T-helper 17 cell (primary cell): Measurements from ENCODE around the gene FOXD3. TPM values are rescaled to one million over a fixed set of nuclear protein-coding genes. Genes with fewer than 3 reads are reported as not detected.

ENCODE experiments used
- ATAC-seq: fragments of 150-1000 bp; cut with Tn5 transposase; 2 replicates; pipeline ENCODE4 v1.10.0; 2021; ENCODE audit warnings: mild to moderate bottlenecking, moderate library complexity
- DNase-seq, 3 donors: peaks; one replicate each; pipeline versions ENCODE4 v3.0.0 to v3.0.0-alpha.2; 2020 to 2021
- H3K9me3 ChIP-seq: one replicate; pipeline ENCODE4 v1.7.0; 2013; ENCODE audit warnings: low read length, mild to moderate bottlenecking; ENCODE audit not compliant: control insufficient read depth, poor library complexity, severe bottlenecking
- H3K27ac Mint-ChIP-seq: one replicate; pipeline ENCODE4 v1.8.0; 2022; ENCODE audit warnings: mild to moderate bottlenecking, moderate library complexity, mixed read lengths
- H3K27me3 Mint-ChIP-seq: one replicate; pipeline ENCODE4 v1.8.0; 2022; ENCODE audit warnings: mixed read lengths
- H3K36me3 Mint-ChIP-seq: one replicate; pipeline ENCODE4 v1.8.0; 2022; ENCODE audit warnings: low read depth, mixed read lengths
- H3K4me1 Mint-ChIP-seq: one replicate; pipeline ENCODE4 v1.8.0; 2022; ENCODE audit warnings: mild to moderate bottlenecking, mixed read lengths
- H3K4me3 Mint-ChIP-seq: one replicate; pipeline ENCODE4 v1.8.0; 2022; ENCODE audit warnings: mild to moderate bottlenecking, moderate library complexity, mixed read lengths
- total RNA-seq, 4 donors: library from RNA in 2 of 4; stranded (reverse) in 2 of 4; gene quantifications; one replicate each; pipeline ENCODE4 v1.2.3 and lab custom pipeline; 2022 to 2026

The FOXD3 gene
- total RNA-seq, 2 donors from 2014 or later: not detected

- peaks cover 12% of the 10 kb centered on the region for H3K4me1 Mint-ChIP-seq
- H3K4me3 Mint-ChIP-seq: peak overlapping the region; percentile 60
- peaks cover 11% of the 10 kb centered on the region for H3K9me3 ChIP-seq
- peaks cover 55% of the 10 kb centered on the region for H3K27me3 Mint-ChIP-seq
- peak overlapping the region; percentile 51 for H3K27ac Mint-ChIP-seq
- DNase-seq (no peak), ATAC-seq (no peak)
- peaks cover 8% of the 10 kb centered on the region for H3K36me3 Mint-ChIP-seq
These were observed 2.4 kb downstream of the FOXD3 start for GRCh38 chr1:63324779-63325119.

- ATAC-seq: no peak
- Mint-ChIP-seq H3K4me1 (peaks cover 12% of the 10 kb centered on the region), H3K4me3 (no peak overlapping the region), H3K27ac (peak overlapping the region; percentile 88), H3K36me3 (peaks cover 8% of the 10 kb centered on the region), H3K27me3 (peaks cover 51% of the 10 kb centered on the region)
- DNase-seq: no peak
- peaks cover 11% of the 10 kb centered on the region for H3K9me3 ChIP-seq
These were observed 3.1 kb downstream of the FOXD3 start for GRCh38 chr1:63325279-63325985.

- H3K36me3 Mint-ChIP-seq: peaks cover 8% of the 10 kb centered on the region
- peaks cover 12% of the 10 kb centered on the region for H3K4me1 Mint-ChIP-seq
- H3K9me3 ChIP-seq: peaks cover 11% of the 10 kb centered on the region
- DNase-seq (no peak), ATAC-seq (no peak)
- peaks cover 55% of the 10 kb centered on the region for H3K27me3 Mint-ChIP-seq
- H3K4me3 Mint-ChIP-seq: peak overlapping the region; percentile 3
- peak overlapping the region; percentile 88 for H3K27ac Mint-ChIP-seq
These were observed 3.7 kb downstream of the FOXD3 start for GRCh38 chr1:63326106-63326472.

- H3K9me3 ChIP-seq: peaks cover 11% of the 10 kb centered on the region
- no peak for DNase-seq
- Mint-ChIP-seq H3K27ac (peak overlapping the region; percentile 88), H3K27me3 (peaks cover 52% of the 10 kb centered on the region), H3K36me3 (peaks cover 8% of the 10 kb centered on the region), H3K4me3 (peak overlapping the region; percentile 3), H3K4me1 (peaks cover 11% of the 10 kb centered on the region)
- ATAC-seq: no peak
These were observed 4.4 kb downstream of the FOXD3 start for GRCh38 chr1:63326473-63327380.

GRCh38 chr1:63327417-63328054 lies 5.2 kb downstream of the FOXD3 start:
- H3K9me3 ChIP-seq: peaks cover 11% of the 10 kb centered on the region
- Mint-ChIP-seq H3K27ac (peak overlapping the region; percentile 88), H3K27me3 (peaks cover 55% of the 10 kb centered on the region), H3K36me3 (peaks cover 8% of the 10 kb centered on the region), H3K4me3 (no peak overlapping the region), H3K4me1 (peaks cover 8% of the 10 kb centered on the region)
- ATAC-seq (peak; percentile 32), DNase-seq (peak in 1 of 3 donors; percentile 17)

- Mint-ChIP-seq H3K4me1 (peaks cover 8% of the 10 kb centered on the region), H3K27me3 (peaks cover 58% of the 10 kb centered on the region), H3K4me3 (no peak overlapping the region), H3K36me3 (peaks cover 8% of the 10 kb centered on the region), H3K27ac (peak overlapping the region; percentile 88)
- peaks cover 11% of the 10 kb centered on the region for H3K9me3 ChIP-seq
- DNase-seq: no peak
- ATAC-seq: no peak
These were observed 5.8 kb downstream of the FOXD3 start for GRCh38 chr1:63328122-63328521.

- Mint-ChIP-seq H3K4me1 (peaks cover 8% of the 10 kb centered on the region), H3K27ac (no peak overlapping the region), H3K4me3 (peak overlapping the region; percentile 78), H3K27me3 (peaks cover 65% of the 10 kb centered on the region), H3K36me3 (peaks cover 8% of the 10 kb centered on the region)
- no peak for ATAC-seq
- DNase-seq: no peak
- peaks cover 11% of the 10 kb centered on the region for H3K9me3 ChIP-seq
These were observed 6.4 kb downstream of the FOXD3 start for GRCh38 chr1:63328781-63329180.

GRCh38 chr1:63329621-63330330 lies 7.4 kb downstream of the FOXD3 start:
- H3K4me3 Mint-ChIP-seq: peak overlapping the region; percentile 78

GRCh38 chr1:63330331-63330916 lies 8.1 kb downstream of the FOXD3 start:
- Mint-ChIP-seq H3K27me3 (peaks cover 81% of the 10 kb centered on the region), H3K4me1 (peaks cover 8% of the 10 kb centered on the region), H3K27ac (peak overlapping the region; percentile 49), H3K4me3 (peak overlapping the region; percentile 50), H3K36me3 (peaks cover 10% of the 10 kb centered on the region)
- peaks cover 11% of the 10 kb centered on the region for H3K9me3 ChIP-seq
- DNase-seq (no peak), ATAC-seq (no peak)

More at GRCh38 chr1:63329621-63330330, 7.4 kb downstream of the FOXD3 start:
- Mint-ChIP-seq H3K4me1 (peaks cover 8% of the 10 kb centered on the region), H3K27ac (peak overlapping the region; percentile 49), H3K27me3 (peaks cover 75% of the 10 kb centered on the region), H3K36me3 (peaks cover 10% of the 10 kb centered on the region)
- DNase-seq (no peak), ATAC-seq (peak; percentile 12)
- peaks cover 11% of the 10 kb centered on the region for H3K9me3 ChIP-seq

- DNase-seq: no peak
- ATAC-seq: no peak
- no peak overlapping the region for H3K4me3 Mint-ChIP-seq
- no peaks in the 10 kb centered on the region for H3K9me3 ChIP-seq
- H3K4me1 Mint-ChIP-seq: no peaks in the 10 kb centered on the region
- peaks cover 40% of the 10 kb centered on the region for H3K27me3 Mint-ChIP-seq
- peaks cover 4% of the 10 kb centered on the region for H3K36me3 Mint-ChIP-seq
- no peak overlapping the region for H3K27ac Mint-ChIP-seq
These were observed 20.0 kb downstream of the FOXD3 start for GRCh38 chr1:63342402-63342801.

GRCh38 chr1:63343922-63344321 lies 21.6 kb downstream of the FOXD3 start:
- no peak for ATAC-seq
- no peaks in the 10 kb centered on the region for H3K4me1 Mint-ChIP-seq
- no peak overlapping the region for H3K27ac Mint-ChIP-seq
- peaks cover 44% of the 10 kb centered on the region for H3K27me3 Mint-ChIP-seq
- no peak overlapping the region for H3K4me3 Mint-ChIP-seq
- H3K36me3 Mint-ChIP-seq: peaks cover 4% of the 10 kb centered on the region
- H3K9me3 ChIP-seq: no peaks in the 10 kb centered on the region
- no peak for DNase-seq

- DNase-seq: no peak
- H3K36me3 Mint-ChIP-seq: peaks cover 4% of the 10 kb centered on the region
- no peaks in the 10 kb centered on the region for H3K9me3 ChIP-seq
- H3K27me3 Mint-ChIP-seq: peaks cover 56% of the 10 kb centered on the region
- H3K4me3 Mint-ChIP-seq: no peak overlapping the region
- no peak overlapping the region for H3K27ac Mint-ChIP-seq
- no peaks in the 10 kb centered on the region for H3K4me1 Mint-ChIP-seq
- ATAC-seq: no peak
These were observed 28.0 kb downstream of the FOXD3 start for GRCh38 chr1:63350320-63350719.
